GM23338 (cell line): ENCODE measurements around the gene CIART. TPM values are rescaled to one million over a fixed set of nuclear protein-coding genes. Genes with fewer than 3 reads are reported as not detected.

Experiments used
- ATAC-seq: fragments of 200-7000 bp; cut with Tn5 transposase; 3 replicates; pipeline ENCODE4 v1.9.1; 2020
- DNase-seq: peaks from one replicate; pipeline ENCODE4 v3.0.0-alpha.2; 2015; ENCODE audit warnings: low spot score
- H2AFZ ChIP-seq: fragments of 200-600 bp; sonication (generic); 2 replicates; pipeline ENCODE4 v1.8.0; 2016; ENCODE audit warnings: antibody characterized with exemption, mild to moderate bottlenecking, moderate library complexity
- H3F3A ChIP-seq: fragments of 200-600 bp; sonication (generic); replicated peaks from 2 replicates; pipeline ENCODE4 v1.8.0; 2017; ENCODE audit warnings: antibody characterized with exemption, mixed run types, low read depth
- H3K27ac ChIP-seq: fragments of 200-600 bp; sonication (generic); 2 replicates; pipeline ENCODE4 v1.6.1; 2016; ENCODE audit warnings: low read depth
- H3K27me3 ChIP-seq: fragments of 200-600 bp; sonication (generic); 2 replicates; pipeline ENCODE4 v1.8.0; 2016; ENCODE audit warnings: mild to moderate bottlenecking, mixed run types, moderate library complexity; ENCODE audit not compliant: insufficient read depth
- H3K36me3 ChIP-seq: fragments of 200-600 bp; sonication (generic); 2 replicates; pipeline ENCODE4 v1.8.0; 2016; ENCODE audit warnings: mild to moderate bottlenecking; ENCODE audit not compliant: insufficient read depth
- H3K4me1 ChIP-seq: fragments of 200-600 bp; sonication (generic); 2 replicates; pipeline ENCODE4 v1.8.0; 2016; ENCODE audit warnings: mild to moderate bottlenecking, moderate library complexity; ENCODE audit not compliant: insufficient read depth
- H3K4me2 ChIP-seq: fragments of 200-600 bp; sonication (generic); 2 replicates; pipeline ENCODE4 v1.7.1; 2017; ENCODE audit warnings: mixed run types
- H3K4me3 ChIP-seq: fragments of 200-600 bp; sonication (generic); 2 replicates; pipeline ENCODE4 v1.6.1; 2016; ENCODE audit warnings: mixed run types
- H3K79me2 ChIP-seq: fragments of 200-600 bp; sonication (generic); replicated peaks from 2 replicates; pipeline ENCODE4 v1.8.0; 2017; ENCODE audit warnings: mild to moderate bottlenecking; ENCODE audit not compliant: insufficient read depth
- H3K9me2 ChIP-seq: fragments of 200-600 bp; sonication (generic); 2 replicates; pipeline ENCODE4 v1.8.0; 2017; ENCODE audit not compliant: insufficient read depth
- H4K20me1 ChIP-seq: fragments of 200-600 bp; sonication (generic); replicated peaks from 2 replicates; pipeline ENCODE4 v1.8.0; 2017; ENCODE audit warnings: mild to moderate bottlenecking; ENCODE audit not compliant: insufficient read depth
- H3K27ac Mint-ChIP-seq: 2 replicates; pipeline ENCODE4 v1.8.0; 2020; ENCODE audit warnings: inconsistent platforms, mild to moderate bottlenecking, moderate library complexity, mixed read lengths
- H3K27me3 Mint-ChIP-seq: 3 replicates; pipeline ENCODE4 v1.8.0; 2022; ENCODE audit warnings: low read depth, mild to moderate bottlenecking, moderate library complexity, mixed read lengths, inconsistent platforms; ENCODE audit not compliant: insufficient read depth, poor library complexity
- H3K36me3 Mint-ChIP-seq: 3 replicates; pipeline ENCODE4 v1.8.0; 2021; ENCODE audit warnings: low read depth, mild to moderate bottlenecking, inconsistent platforms, moderate library complexity, mixed read lengths
- H3K4me1 Mint-ChIP-seq: 3 replicates; pipeline ENCODE4 v1.8.0; 2020; ENCODE audit warnings: mild to moderate bottlenecking, inconsistent platforms, mixed read lengths
- H3K4me3 Mint-ChIP-seq: 3 replicates; pipeline ENCODE4 v1.8.0; 2021; ENCODE audit warnings: moderate library complexity, mild to moderate bottlenecking, inconsistent platforms, mixed read lengths
- H3K9me3 Mint-ChIP-seq: 3 replicates; pipeline ENCODE4 v1.8.0; 2020; ENCODE audit warnings: moderate library complexity, mild to moderate bottlenecking, inconsistent platforms, mixed read lengths
- EZH2 ChIP-seq: fragments of 200-600 bp; sonication (generic); IDR thresholded peaks from one replicate; pipeline ENCODE4 v1.8.0; 2017; ENCODE audit warnings: antibody characterized with exemption, mild to moderate bottlenecking, low read depth; ENCODE audit not compliant: unreplicated experiment
- ZNF462 ChIP-seq: fragments of 250-450 bp; sonication (Bioruptor Pico); IDR thresholded peaks from 2 replicates; pipeline ENCODE4 v1.5.0; 2020; ENCODE audit warnings: mild to moderate bottlenecking, moderate library complexity
- polyA plus RNA-seq: library from polyadenylated mRNA; unstranded; fragments of >200 nt; fragmentation: Nextera tagmentation; extraction: Ambion mirVana; gene quantifications from 2 replicates; pipeline ENCODE4 v1.2.1, GENCODE V29; 2016
- total RNA-seq: library from RNA; depleted of rRNA; stranded (reverse); fragments of >200 nt; shearing (Covaris generic); gene quantifications from 2 replicates; pipeline ENCODE4 v1.2.3, GENCODE V29; 2014
- TF ChIP-seq, protein P1 (sequence below), 2 experiments: fragments of 200-600 bp in 1 of 2; sonication (generic) in 1 of 2; conservative IDR thresholded peaks; 2 replicates each; pipeline versions ENCODE4 v1.5.1 to v1.6.1; 2016 to 2017; ENCODE audit warnings: antibody characterized with exemption in 2 of 2, low read depth in 2 of 2, mild to moderate bottlenecking in 2 of 2, moderate library complexity in 1 of 2

The CIART gene
- total and polyA plus RNA-seq, 2 experiments from 2014 or later, result 9.3 to 16.4 TPM

GRCh38 chr1:150262388-150263320 is 19.7 kb upstream of the CIART start:
- H3K9me3 Mint-ChIP-seq, result no peaks in the 10 kb centered on the region
- Histone ChIP-seq H3K36me3 (peaks cover 25% of the 10 kb centered on the region; the same call in 1 of the 2 replicates), H3K4me2 (no peak overlapping the region), H3K4me3 (no peak overlapping the region), H2AFZ (no peak overlapping the region), H3F3A (peaks cover 33% of the 10 kb centered on the region), H3K4me1 (peaks cover 19% of the 10 kb centered on the region), H4K20me1 (peaks cover 10% of the 10 kb centered on the region), H3K9me2 (no peaks in the 10 kb centered on the region), H3K27me3 (no peaks in the 10 kb centered on the region), H3K27ac (0 out of 2 replicates have a peak overlapping the region, but pooled peaks have one; percentile 55), H3K79me2 (peaks cover 30% of the 10 kb centered on the region)
- H3K36me3 Mint-ChIP-seq, result peaks cover 69% of the 10 kb centered on the region
- peaks cover 21% of the 10 kb centered on the region for H3K27me3 Mint-ChIP-seq
- DNase-seq (no peak), ATAC-seq (no peak)
- TF ChIP-seq EZH2 (no peak), ZNF462 (CRISPR knock-in tag) (no peak)
- TF ChIP-seq, protein P1, sequence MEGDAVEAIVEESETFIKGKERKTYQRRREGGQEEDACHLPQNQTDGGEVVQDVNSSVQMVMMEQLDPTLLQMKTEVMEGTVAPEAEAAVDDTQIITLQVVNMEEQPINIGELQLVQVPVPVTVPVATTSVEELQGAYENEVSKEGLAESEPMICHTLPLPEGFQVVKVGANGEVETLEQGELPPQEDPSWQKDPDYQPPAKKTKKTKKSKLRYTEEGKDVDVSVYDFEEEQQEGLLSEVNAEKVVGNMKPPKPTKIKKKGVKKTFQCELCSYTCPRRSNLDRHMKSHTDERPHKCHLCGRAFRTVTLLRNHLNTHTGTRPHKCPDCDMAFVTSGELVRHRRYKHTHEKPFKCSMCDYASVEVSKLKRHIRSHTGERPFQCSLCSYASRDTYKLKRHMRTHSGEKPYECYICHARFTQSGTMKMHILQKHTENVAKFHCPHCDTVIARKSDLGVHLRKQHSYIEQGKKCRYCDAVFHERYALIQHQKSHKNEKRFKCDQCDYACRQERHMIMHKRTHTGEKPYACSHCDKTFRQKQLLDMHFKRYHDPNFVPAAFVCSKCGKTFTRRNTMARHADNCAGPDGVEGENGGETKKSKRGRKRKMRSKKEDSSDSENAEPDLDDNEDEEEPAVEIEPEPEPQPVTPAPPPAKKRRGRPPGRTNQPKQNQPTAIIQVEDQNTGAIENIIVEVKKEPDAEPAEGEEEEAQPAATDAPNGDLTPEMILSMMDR (conservative IDR thresholded peaks at IDR 0.05; ENCODE audit: low read depth in 2 of 2), result 0 out of 4 replicates have a peak, but pooled peaks of 1 of the 2 experiments have one; percentile 6
- no peak overlapping the region for H3K27ac Mint-ChIP-seq
- H3K4me3 Mint-ChIP-seq, result no peak overlapping the region
- peaks cover 25% of the 10 kb centered on the region for H3K4me1 Mint-ChIP-seq
